SU-DHL-6 (cell line): ENCODE measurements around the gene IL21R.

ENCODE experiments used
- CTCF ChIP-seq: fragments of 200-600 bp; sonication (generic); IDR thresholded peaks from one replicate; pipeline ENCODE4 v1.5.1; 2017; ENCODE audit warnings: antibody characterized with exemption, mild to moderate bottlenecking, low read length, moderate library complexity; ENCODE audit not compliant: insufficient read depth, poor library complexity, severe bottlenecking
- EZH2phosphoT487 ChIP-seq: fragments of 200-600 bp; sonication (generic), shearing (Covaris generic); conservative IDR thresholded peaks from 2 replicates; pipeline ENCODE4 v1.6.1; 2018; ENCODE audit warnings: mild to moderate bottlenecking, antibody characterized with exemption, low read length, moderate library complexity, mixed read lengths

GRCh38 chr16:27361987-27362386, 40.0 kb upstream of the IL21R start:
- TF ChIP-seq CTCF (no peak), EZH2phosphoT487 (no peak)
